PFSK-1 (cell line): ENCODE measurements around the gene GABRB1.

Experiments used
- FOXP2 ChIP-seq: optimal IDR thresholded peaks from 2 replicates; pipeline ENCODE3; 2011; ENCODE audit warnings: borderline replicate concordance, control low read depth, inconsistent platforms; ENCODE audit not compliant: insufficient read depth; ENCODE audit errors: extremely low read length, extremely low read depth
- POLR2AphosphoS5 ChIP-seq: IDR thresholded peaks from 2 replicates; pipeline ENCODE4 v1.6.1; 2012; ENCODE audit warnings: low read depth, mild to moderate bottlenecking, control low read depth, low read length, moderate library complexity
- REST ChIP-seq, 2 experiments: IDR thresholded peaks; 2 replicates each; pipeline versions ENCODE4 v1.6.1 to v1.8.0; 2011 to 2012; ENCODE audit warnings: low read depth in 2 of 2, low read length in 2 of 2, control low read depth in 1 of 2, inconsistent platforms in 1 of 2, mild to moderate bottlenecking in 1 of 2, moderate library complexity in 1 of 2; ENCODE audit not compliant: insufficient read depth in 1 of 2
- SIN3A ChIP-seq: IDR thresholded peaks from 2 replicates; pipeline ENCODE4 v1.6.1; 2012; ENCODE audit warnings: mild to moderate bottlenecking, low read length, moderate library complexity, borderline replicate concordance; ENCODE audit not compliant: insufficient read depth
- TAF1 ChIP-seq: IDR thresholded peaks from 2 replicates; pipeline ENCODE4 v1.6.1; 2012; ENCODE audit warnings: low read length, control low read depth, borderline replicate concordance; ENCODE audit not compliant: insufficient read depth

DNA sequence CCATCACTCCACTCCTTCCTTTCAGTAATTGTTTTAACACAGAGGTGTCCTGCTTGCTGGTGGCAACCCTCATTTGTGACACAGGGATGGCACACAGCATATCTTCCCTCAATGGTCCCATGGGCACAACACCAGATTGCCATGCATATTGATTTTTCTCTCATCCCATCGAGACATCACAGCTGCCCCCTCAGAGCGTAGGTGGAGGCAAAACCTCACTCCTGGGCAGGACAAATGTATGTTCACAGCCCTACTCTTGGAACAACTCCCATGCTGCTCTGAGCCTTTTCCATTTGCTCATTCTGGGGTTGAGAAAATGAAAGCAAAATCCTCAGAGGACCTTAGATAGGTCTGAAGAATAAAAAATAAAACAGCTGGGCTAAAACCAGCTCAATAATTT, 172.2 kb downstream of the GABRB1 start:
- TF ChIP-seq POLR2AphosphoS5 (no peak), TAF1 (no peak), SIN3A (no peak), REST (IDR thresholded peaks at IDR 0.05; ENCODE audit: insufficient read depth in 1 of 2, low read depth in 2 of 2, low read length in 2 of 2) (no peak), FOXP2 (no peak)
